EL (cell line): Measurements from ENCODE around the gene DYNC1LI2.
"Not testable (repeated sequence)": the region's sequence is repeated elsewhere in the genome, so short reads cannot be mapped to it uniquely, and the experiment has no call there.

Experiments used
- DNase-seq: peaks from one replicate; pipeline ENCODE4 v3.0.0-alpha.2; 2016

The DYNC1LI2 gene

GRCh38 chr16:66695935-66696668 lies 55.3 kb downstream of the DYNC1LI2 start:
- no peak for DNase-seq

GRCh38 chr16:66695471-66695934 lies 55.9 kb downstream of the DYNC1LI2 start:
- DNase-seq, result no peak

GRCh38 chr16:66693149-66693548 lies 58.3 kb downstream of the DYNC1LI2 start:
- no peak for DNase-seq

- no peak for DNase-seq
Measured at GRCh38 chr16:66692341-66692740, 59.1 kb downstream of the DYNC1LI2 start.

GRCh38 chr16:66691234-66691633 lies 60.2 kb downstream of the DYNC1LI2 start:
- no peak for DNase-seq

- no peak for DNase-seq
Measured at GRCh38 chr16:66690106-66690847, 61.1 kb downstream of the DYNC1LI2 start.

- no peak for DNase-seq
Measured at GRCh38 chr16:66689282-66689681, 62.1 kb downstream of the DYNC1LI2 start.

GRCh38 chr16:66687906-66688625 lies 63.3 kb downstream of the DYNC1LI2 start:
- no peak for DNase-seq

- DNase-seq, result not testable (repeated sequence)
Measured at GRCh38 chr16:66685501-66686115, 65.8 kb downstream of the DYNC1LI2 start.

- DNase-seq, result no peak
Measured at GRCh38 chr16:66682271-66682670, 69.1 kb downstream of the DYNC1LI2 start.

GRCh38 chr16:66681676-66682075 lies 69.7 kb downstream of the DYNC1LI2 start:
- no peak for DNase-seq

- DNase-seq, result no peak
Measured at GRCh38 chr16:66678337-66678736, 73.1 kb downstream of the DYNC1LI2 start.

GRCh38 chr16:66677836-66678235 lies 73.6 kb downstream of the DYNC1LI2 start:
- no peak for DNase-seq

GRCh38 chr16:66677179-66677578 lies 74.2 kb downstream of the DYNC1LI2 start:
- no peak for DNase-seq

GRCh38 chr16:66676599-66676998 lies 74.8 kb downstream of the DYNC1LI2 start:
- no peak for DNase-seq

- DNase-seq, result no peak
Measured at GRCh38 chr16:66673691-66674090, 77.7 kb downstream of the DYNC1LI2 start.
